Mesendoderm (in vitro differentiated cells): ENCODE results near the gene IQGAP3.

ENCODE experiments used
- DNase-seq: peaks from one replicate; pipeline ENCODE4 v3.0.0; 2013
- H2AK5ac ChIP-seq: 2 replicates; pipeline ENCODE4 v1.6.1; 2013; ENCODE audit warnings: low read length, inconsistent platforms
- H2BK120ac ChIP-seq: 2 replicates; pipeline ENCODE4 v1.6.1; 2013; ENCODE audit warnings: low read depth, mild to moderate bottlenecking, low read length, moderate library complexity, mixed read lengths
- H2BK15ac ChIP-seq: replicated peaks from 2 replicates; pipeline ENCODE4 v1.6.1; 2013; ENCODE audit warnings: low read depth, mild to moderate bottlenecking, moderate library complexity
- H2BK5ac ChIP-seq: 2 replicates; pipeline ENCODE4 v1.6.1; 2013; ENCODE audit warnings: low read length, inconsistent platforms
- H3K18ac ChIP-seq: 2 replicates; pipeline ENCODE4 v1.6.1; 2013; ENCODE audit warnings: mild to moderate bottlenecking, low read length, mixed read lengths
- H3K23ac ChIP-seq: one replicate; pipeline ENCODE4 v1.6.1; 2013; ENCODE audit warnings: low read length
- H3K27ac ChIP-seq: 2 replicates; pipeline ENCODE4 v1.5.1; 2013; ENCODE audit warnings: low read depth, mild to moderate bottlenecking, inconsistent platforms, low read length, moderate library complexity
- H3K27me3 ChIP-seq: 2 replicates; pipeline ENCODE4 v1.6.1; 2013; ENCODE audit warnings: low read length, control low read depth, mild to moderate bottlenecking, inconsistent platforms; ENCODE audit not compliant: insufficient read depth, poor library complexity
- H3K36me3 ChIP-seq: 2 replicates; pipeline ENCODE4 v1.6.1; 2013; ENCODE audit warnings: low read length, inconsistent platforms; ENCODE audit not compliant: control insufficient read depth, insufficient read depth
- H3K4ac ChIP-seq: one replicate; pipeline ENCODE4 v1.6.1; 2013; ENCODE audit warnings: low read depth, mild to moderate bottlenecking, low read length, moderate library complexity
- H3K4me1 ChIP-seq: 2 replicates; pipeline ENCODE4 v1.6.1; 2013; ENCODE audit warnings: low read depth, low read length, inconsistent platforms; ENCODE audit not compliant: control insufficient read depth
- H3K4me2 ChIP-seq: 2 replicates; pipeline ENCODE4 v1.6.1; 2013; ENCODE audit warnings: low read length
- H3K4me3 ChIP-seq: 2 replicates; pipeline ENCODE4 v1.5.1; 2013; ENCODE audit warnings: mild to moderate bottlenecking, low read length
- H3K56ac ChIP-seq: one replicate; pipeline ENCODE4 v1.6.1; 2013; ENCODE audit warnings: low read length
- H3K79me1 ChIP-seq: 2 replicates; pipeline ENCODE4 v1.6.1; 2013; ENCODE audit warnings: low read length, inconsistent platforms
- H3K79me2 ChIP-seq: 2 replicates; pipeline ENCODE4 v1.6.1; 2013; ENCODE audit warnings: mild to moderate bottlenecking, low read length; ENCODE audit not compliant: control insufficient read depth, insufficient read depth
- H3K9ac ChIP-seq: 2 replicates; pipeline ENCODE4 v1.6.1; 2013; ENCODE audit warnings: low read length, inconsistent platforms
- H4K5ac ChIP-seq: one replicate; pipeline ENCODE4 v1.6.1; 2013; ENCODE audit warnings: low read length
- H4K8ac ChIP-seq: one replicate; pipeline ENCODE4 v1.6.1; 2013; ENCODE audit warnings: low read depth, mild to moderate bottlenecking, control low read depth, low read length, moderate library complexity
- WGBS: extraction: QIAGEN DNeasy Blood & Tissue Kit; methylation state at CpG from one replicate; pipeline ENCODE4 v1.1.7; 2013; ENCODE audit warnings: low lambda C conversion rate, missing lambda C conversion rate; ENCODE audit not compliant: insufficient coverage; ENCODE audit errors: extremely low coverage; 5-methylcytosine and 5-hydroxymethylcytosine counted together

Gene IQGAP3

DNA sequence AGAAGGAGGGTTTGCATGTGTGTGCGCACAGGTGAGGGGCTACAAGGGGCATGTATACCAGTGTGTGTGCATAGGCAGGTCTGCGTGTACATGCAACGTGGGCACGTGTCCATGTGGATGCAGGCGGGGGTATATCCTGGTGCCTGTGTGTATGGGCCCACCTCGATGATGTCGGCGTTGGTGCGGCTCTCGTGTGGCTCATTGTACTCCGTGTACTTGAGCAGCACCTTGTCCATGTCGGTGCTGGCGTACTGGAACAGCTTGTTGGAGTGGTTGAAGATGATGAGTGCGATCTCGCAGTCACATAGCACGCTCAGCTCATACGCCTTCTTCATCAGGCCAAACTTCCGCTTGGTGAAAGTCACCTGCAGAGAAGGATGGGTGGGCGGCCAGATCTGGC, 90.1 kb downstream of the IQGAP3 start:
- DNase-seq: no peak
- peaks cover 5% of the 10 kb centered on the region for H3K4me1 ChIP-seq
- no peak overlapping the region for H3K56ac ChIP-seq
- no peaks in the 10 kb centered on the region for H3K27me3 ChIP-seq
- H3K23ac ChIP-seq: no peak overlapping the region
- H2BK120ac ChIP-seq: no peak overlapping the region
- H3K9ac ChIP-seq: no peak overlapping the region
- no CpG with 5 or more reads among the region's 19 CpGs for WGBS
- no peak overlapping the region for H3K4me2 ChIP-seq
- H3K79me2 ChIP-seq: peaks cover 1% of the 10 kb centered on the region
- no peak overlapping the region for H2BK15ac ChIP-seq
- no peak overlapping the region for H2AK5ac ChIP-seq
- H2BK5ac ChIP-seq: no peak overlapping the region
- peaks cover 6% of the 10 kb centered on the region for H3K79me1 ChIP-seq
- H4K8ac ChIP-seq: no peak overlapping the region
- no peak overlapping the region for H3K4me3 ChIP-seq
- H4K5ac ChIP-seq: no peak overlapping the region
- H3K18ac ChIP-seq: no peak overlapping the region
- no peak overlapping the region for H3K4ac ChIP-seq
- H3K36me3 ChIP-seq: peaks cover 1% of the 10 kb centered on the region
- H3K27ac ChIP-seq: no peak overlapping the region

DNA sequence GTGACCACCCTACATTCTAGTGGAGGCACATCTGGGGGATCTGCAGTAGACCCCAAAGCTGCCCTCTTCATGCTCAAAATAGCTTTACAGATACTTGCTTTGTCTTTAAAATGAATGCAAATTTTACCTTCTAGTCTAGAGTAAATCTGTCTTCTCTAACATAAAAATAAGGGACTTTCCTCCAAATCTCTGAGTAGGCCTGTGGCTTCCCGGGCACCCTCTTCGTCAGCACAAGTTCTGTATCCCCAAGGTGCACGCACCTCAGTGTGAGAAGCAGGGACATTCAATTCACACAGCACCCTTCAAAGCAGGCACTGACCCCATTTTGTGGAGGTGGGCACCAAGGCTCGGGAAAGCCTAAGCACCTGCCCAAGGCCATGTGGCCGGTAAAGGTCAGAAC, 90.8 kb downstream of the IQGAP3 start:
- H2BK5ac ChIP-seq: no peak overlapping the region
- no peak overlapping the region for H4K8ac ChIP-seq
- no peak overlapping the region for H3K27ac ChIP-seq
- H4K5ac ChIP-seq: no peak overlapping the region
- H3K56ac ChIP-seq: no peak overlapping the region
- no peak overlapping the region for H2AK5ac ChIP-seq
- no peaks in the 10 kb centered on the region for H3K27me3 ChIP-seq
- no peak for DNase-seq
- no peaks in the 10 kb centered on the region for H3K79me2 ChIP-seq
- H2BK120ac ChIP-seq: no peak overlapping the region
- H3K79me1 ChIP-seq: peaks cover 4% of the 10 kb centered on the region
- peaks cover 5% of the 10 kb centered on the region for H3K4me1 ChIP-seq
- no CpG with 5 or more reads among the region's 5 CpGs for WGBS
- no peak overlapping the region for H3K18ac ChIP-seq
- H3K9ac ChIP-seq: no peak overlapping the region
- H3K4ac ChIP-seq: no peak overlapping the region
- no peak overlapping the region for H3K4me3 ChIP-seq
- peaks cover 1% of the 10 kb centered on the region for H3K36me3 ChIP-seq
- H2BK15ac ChIP-seq: no peak overlapping the region
- H3K23ac ChIP-seq: no peak overlapping the region
- H3K4me2 ChIP-seq: no peak overlapping the region

DNA sequence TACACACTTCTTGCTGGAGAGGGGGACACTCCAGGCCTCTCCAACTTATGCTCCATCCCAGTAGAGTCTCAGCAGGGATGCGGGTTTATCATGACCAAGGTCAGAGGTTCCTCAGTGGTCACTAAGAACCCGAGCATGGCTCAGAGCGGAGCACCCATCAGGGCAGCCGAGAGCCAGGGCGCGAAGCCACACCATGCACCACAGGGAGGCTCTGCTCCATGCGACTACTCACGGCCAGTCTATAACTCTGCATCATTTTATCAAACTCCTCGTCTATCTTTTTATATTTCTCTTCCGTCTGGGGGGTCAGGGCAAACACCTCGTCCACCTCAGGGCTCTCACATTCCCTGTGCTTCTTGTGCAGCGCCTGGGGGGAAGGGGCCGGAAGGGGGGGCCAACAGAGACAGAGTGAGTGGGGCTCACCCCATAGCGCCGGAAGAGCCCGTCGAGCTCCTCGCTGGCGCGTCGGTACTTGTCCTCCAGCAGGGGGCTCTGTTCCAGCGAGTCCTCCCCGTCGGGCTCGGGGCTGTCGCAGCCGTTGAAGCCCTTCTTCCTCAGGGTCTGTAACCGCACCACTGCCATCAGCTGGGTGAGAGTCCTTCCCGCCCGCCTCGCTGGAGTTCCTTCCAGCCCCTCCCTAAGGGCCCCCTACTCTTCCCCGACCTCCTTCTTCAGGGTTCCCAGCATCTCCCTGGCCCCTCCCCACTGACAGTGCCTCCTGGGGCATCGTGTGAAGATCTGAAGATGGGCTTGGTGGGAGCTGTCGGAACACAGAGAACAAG, 91.8 kb downstream of the IQGAP3 start:
- Histone ChIP-seq H2BK5ac (no peak overlapping the region), H3K18ac (no peak overlapping the region), H2AK5ac (no peak overlapping the region), H3K9ac (no peak overlapping the region), H3K4me1 (peaks cover 5% of the 10 kb centered on the region), H2BK15ac (no peak overlapping the region), H3K36me3 (peaks cover 1% of the 10 kb centered on the region), H3K23ac (no peak overlapping the region), H4K8ac (no peak overlapping the region), H3K56ac (peak overlapping the region; percentile 31), H3K79me1 (no peaks in the 10 kb centered on the region), H3K4ac (no peak overlapping the region), H3K4me2 (no peak overlapping the region), H3K4me3 (no peak overlapping the region), H4K5ac (no peak overlapping the region), H2BK120ac (no peak overlapping the region), H3K27ac (no peak overlapping the region), H3K79me2 (no peaks in the 10 kb centered on the region), H3K27me3 (no peaks in the 10 kb centered on the region)
- DNase-seq: peak; percentile 86
- no CpG with 5 or more reads among the region's 34 CpGs for WGBS

DNA sequence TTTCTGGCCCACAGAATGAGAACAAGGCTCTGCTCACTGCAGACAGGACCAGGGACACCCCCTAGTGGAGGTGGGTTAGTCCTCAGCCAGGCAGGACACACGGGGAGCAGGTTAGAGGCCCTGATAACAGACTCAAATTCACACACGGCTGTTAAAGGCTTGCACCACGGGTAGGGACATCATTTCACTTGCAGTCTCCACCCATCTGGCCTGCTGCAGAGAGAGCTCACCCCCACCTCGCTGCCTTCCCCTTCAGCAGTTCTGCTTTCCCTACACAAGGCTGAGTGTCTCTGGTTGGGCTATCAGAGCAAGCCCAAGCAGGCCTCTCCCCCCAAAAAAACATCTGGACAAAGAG, 92.4 kb downstream of the IQGAP3 start:
- Histone ChIP-seq H3K9ac (no peak overlapping the region), H2BK120ac (no peak overlapping the region), H3K36me3 (peaks cover 1% of the 10 kb centered on the region), H3K4me2 (no peak overlapping the region), H3K18ac (no peak overlapping the region), H3K27me3 (no peaks in the 10 kb centered on the region), H4K5ac (no peak overlapping the region), H3K4ac (no peak overlapping the region), H3K79me2 (no peaks in the 10 kb centered on the region), H3K56ac (no peak overlapping the region), H3K23ac (no peak overlapping the region), H3K4me1 (peaks cover 5% of the 10 kb centered on the region), H2AK5ac (no peak overlapping the region), H3K4me3 (no peak overlapping the region), H3K79me1 (no peaks in the 10 kb centered on the region), H3K27ac (no peak overlapping the region), H2BK15ac (no peak overlapping the region), H2BK5ac (no peak overlapping the region), H4K8ac (no peak overlapping the region)
- peak; percentile 85 for DNase-seq
- WGBS: no CpG with 5 or more reads among the region's 4 CpGs

DNA sequence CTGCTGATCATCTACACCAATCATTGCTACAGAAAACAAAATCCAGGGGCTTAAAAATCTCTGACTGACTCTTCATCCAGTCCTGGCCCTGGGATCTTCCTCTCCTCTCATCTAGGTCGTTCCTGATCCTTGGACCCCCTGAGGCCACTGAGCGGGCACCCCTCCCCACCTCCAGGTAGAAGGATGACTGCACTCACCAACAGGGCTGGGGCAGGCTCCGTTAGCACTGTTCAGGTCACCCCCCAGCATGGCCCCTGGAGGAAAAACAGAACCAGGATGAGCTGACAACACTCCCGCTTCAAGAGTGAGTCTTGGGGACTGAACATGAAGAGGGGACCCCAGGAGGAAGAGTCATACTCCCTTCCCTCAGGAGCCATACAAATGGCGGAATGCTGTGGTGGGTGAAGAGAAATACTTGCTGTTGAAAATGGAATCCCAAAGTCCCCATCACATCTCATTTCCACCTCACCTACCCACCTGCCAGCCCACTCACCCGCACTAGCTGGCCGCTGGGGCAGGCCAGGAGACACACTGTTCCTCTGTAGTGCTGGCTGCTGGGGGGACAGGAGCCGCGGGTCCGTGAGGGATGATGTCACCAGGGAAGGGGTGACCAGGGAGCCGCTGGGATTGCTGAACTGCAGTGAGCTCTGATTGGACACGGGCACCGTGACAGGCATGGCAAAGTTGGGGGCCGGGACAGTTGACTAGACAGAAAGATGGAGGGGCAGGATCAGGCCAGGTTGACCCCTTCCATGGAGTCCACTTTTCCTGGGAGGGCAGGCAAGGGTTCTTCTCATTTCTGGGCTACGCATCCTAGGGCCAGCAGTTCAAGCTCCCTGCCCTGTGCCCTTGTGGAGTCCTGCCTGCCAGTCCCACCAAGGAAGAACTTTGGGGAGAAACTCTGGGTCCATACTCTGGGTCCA, 93.0 kb downstream of the IQGAP3 start:
- no peak overlapping the region for H4K8ac ChIP-seq
- no peaks in the 10 kb centered on the region for H3K27me3 ChIP-seq
- H3K79me2 ChIP-seq: no peaks in the 10 kb centered on the region
- no peak overlapping the region for H3K9ac ChIP-seq
- no CpG with 5 or more reads among the region's 15 CpGs for WGBS
- H3K4me3 ChIP-seq: no peak overlapping the region
- no peak overlapping the region for H2BK120ac ChIP-seq
- no peaks in the 10 kb centered on the region for H3K79me1 ChIP-seq
- peaks cover 1% of the 10 kb centered on the region for H3K36me3 ChIP-seq
- H2BK5ac ChIP-seq: no peak overlapping the region
- no peak for DNase-seq
- H3K18ac ChIP-seq: no peak overlapping the region
- H3K27ac ChIP-seq: no peak overlapping the region
- H3K23ac ChIP-seq: no peak overlapping the region
- no peak overlapping the region for H4K5ac ChIP-seq
- no peak overlapping the region for H3K56ac ChIP-seq
- no peak overlapping the region for H3K4ac ChIP-seq
- no peak overlapping the region for H2BK15ac ChIP-seq
- H3K4me1 ChIP-seq: peaks cover 5% of the 10 kb centered on the region
- no peak overlapping the region for H2AK5ac ChIP-seq
- H3K4me2 ChIP-seq: no peak overlapping the region
